GM21360 (cell line): ENCODE data around the gene SPATA2L.
A peak's percentile ranks its signal among the peaks of the same experiment; 100 is the strongest.

Source experiments
- ATAC-seq: cut with Tn5 transposase; IDR thresholded peaks from one replicate; pipeline ENCODE4 v1.9.1; 2021; ENCODE audit warnings: mild to moderate bottlenecking, moderate library complexity; ENCODE audit not compliant: unreplicated experiment

SPATA2L gene

GRCh38 chr16:89660146-89660545 lies 41.4 kb downstream of the SPATA2L start:
- no peak for ATAC-seq

DNA sequence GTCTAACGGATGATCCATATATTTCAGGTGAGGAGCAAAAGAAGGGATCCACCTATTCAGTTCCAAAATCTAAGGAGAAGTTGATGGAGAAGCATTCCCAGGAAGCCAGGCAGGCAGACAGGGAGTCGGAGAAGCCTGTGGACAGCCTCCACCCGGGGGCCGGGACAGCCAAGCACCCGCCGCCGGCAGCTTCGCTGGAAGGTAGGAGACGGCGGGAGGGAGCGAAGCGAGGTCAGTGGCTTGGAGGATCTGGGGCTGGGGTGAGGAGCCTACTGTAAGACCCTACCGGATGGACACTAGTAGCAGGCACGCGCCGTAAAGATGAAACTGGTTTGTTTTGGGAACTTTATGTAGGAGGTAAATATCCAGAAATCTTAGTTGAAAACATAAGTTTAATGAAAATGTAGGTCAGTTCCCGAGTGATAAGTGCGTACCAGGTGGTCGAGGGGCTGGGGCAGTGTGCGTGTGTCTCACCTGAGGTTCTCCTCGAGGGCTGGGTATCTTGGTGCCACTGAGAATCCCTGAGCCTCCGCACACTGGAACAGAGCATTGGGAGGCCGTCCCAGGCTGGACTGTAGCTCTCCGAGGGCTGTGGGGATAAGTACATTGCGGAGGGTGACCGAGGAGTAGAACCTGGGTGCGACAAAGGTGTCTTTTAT lies 43.2 kb downstream of the SPATA2L start:
- no peak for ATAC-seq

GRCh38 chr16:89657442-89658220 lies 43.9 kb downstream of the SPATA2L start, which contains the start of the genes CHMP1A and SPATA33:
Gene CHMP1A (minus strand): TSS chr16:89657708. CDS start chr16:89657588, 120 bp downstream.
Gene SPATA33 (plus strand): TSS chr16:89657836. CDS start chr16:89657912, 76 bp downstream.
- ATAC-seq = peak; percentile 86

GRCh38 chr16:89656435-89657121 lies 44.9 kb downstream of the SPATA2L start:
- no peak for ATAC-seq

GRCh38 chr16:89655062-89655643 lies 46.4 kb downstream of the SPATA2L start:
- no peak for ATAC-seq

GRCh38 chr16:89653656-89654295 lies 47.7 kb downstream of the SPATA2L start:
- ATAC-seq = no peak

DNA sequence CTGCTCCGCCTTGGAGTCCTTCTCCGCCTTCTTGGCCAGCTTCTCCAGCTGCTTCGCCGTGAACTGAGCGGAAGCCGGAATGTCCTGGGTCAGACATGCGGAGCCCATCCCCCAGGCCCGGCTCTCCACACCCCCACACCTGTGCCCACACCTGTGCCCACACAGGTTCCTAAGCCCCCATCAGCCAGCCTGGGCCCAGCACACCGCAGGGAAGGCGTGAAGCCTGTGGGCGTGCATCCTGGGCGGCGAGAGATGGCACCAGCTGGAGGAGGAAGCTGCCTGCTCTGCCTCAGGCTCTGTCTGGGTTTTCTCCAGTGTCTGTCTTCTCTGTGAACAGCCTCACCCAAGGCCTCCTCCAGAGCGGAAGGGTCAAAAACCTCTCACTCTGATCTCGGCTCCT lies 49.9 kb downstream of the SPATA2L start:
- no peak for ATAC-seq

DNA sequence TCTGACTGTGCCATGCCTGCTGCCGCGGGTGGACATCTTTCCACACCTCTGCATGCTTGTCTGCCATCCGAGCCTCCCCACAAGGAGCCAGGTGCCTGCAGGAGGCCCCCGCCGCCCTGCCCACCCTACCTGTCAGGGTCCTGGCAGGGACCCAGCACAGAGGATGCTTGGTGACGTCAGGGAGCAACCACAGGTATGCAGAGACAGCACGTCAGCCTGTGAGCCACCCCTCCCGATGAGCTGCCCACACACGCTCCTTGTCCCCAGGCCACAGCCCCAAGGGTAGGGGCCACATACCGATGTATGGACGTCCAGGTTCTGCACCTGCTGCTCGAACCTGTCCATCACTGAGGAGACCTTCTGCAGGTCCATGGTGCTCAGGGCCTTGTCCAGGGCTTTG lies 54.6 kb downstream of the SPATA2L start:
- no peak for ATAC-seq
